ENCODE measurements around the gene DCUN1D5. TPM values are rescaled to one million over a fixed set of nuclear protein-coding genes. Genes with fewer than 3 reads are reported as not detected.

Gene DCUN1D5
- total RNA-seq, 4 donors from 2014 or later = 37.0 to 48.9 (median 42.6) TPM

DNA sequence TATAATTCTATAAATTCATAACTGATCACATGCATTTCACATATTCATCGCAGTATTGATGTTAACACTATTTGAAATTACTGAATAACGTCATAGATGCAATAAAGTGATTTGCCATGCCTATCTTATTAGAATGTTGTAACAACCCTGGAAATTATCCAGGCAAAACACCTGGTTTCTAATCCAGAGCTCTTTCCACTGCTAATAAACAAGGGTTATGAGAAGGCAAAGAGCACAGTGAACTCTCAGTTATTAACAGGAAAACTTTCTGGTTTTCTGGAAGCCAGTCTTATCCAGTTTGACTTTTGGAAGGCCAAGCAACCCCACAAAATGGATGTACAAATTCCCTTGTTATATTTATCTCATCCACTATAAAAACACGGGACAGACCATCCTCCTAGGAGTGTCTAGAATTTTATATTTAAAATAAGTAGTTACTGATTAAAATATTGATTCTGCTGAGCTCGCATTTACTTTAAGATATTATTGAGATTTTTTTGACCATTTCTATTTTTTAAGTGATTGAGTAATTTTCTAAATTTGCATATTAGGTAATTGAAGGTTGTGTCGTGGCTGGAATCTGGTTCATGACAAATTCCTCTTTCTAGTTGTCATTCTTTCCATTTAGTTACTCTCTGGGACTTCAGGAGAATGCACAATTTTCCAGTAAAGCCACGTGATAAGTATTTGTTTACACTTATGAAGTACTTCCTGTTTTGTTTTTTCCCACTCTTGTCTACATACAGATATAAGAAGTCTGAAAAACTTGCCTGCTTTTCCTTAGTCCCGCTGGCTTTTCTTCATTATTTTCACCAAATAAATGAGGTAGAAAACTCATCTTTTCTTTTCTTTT lies 47.9 kb downstream of the DCUN1D5 start:
- intact Hi-C loops (cut with DNase I) = no loop called here
- WGBS = 82% methylated on average over 7 of the region's 7 CpGs

DNA sequence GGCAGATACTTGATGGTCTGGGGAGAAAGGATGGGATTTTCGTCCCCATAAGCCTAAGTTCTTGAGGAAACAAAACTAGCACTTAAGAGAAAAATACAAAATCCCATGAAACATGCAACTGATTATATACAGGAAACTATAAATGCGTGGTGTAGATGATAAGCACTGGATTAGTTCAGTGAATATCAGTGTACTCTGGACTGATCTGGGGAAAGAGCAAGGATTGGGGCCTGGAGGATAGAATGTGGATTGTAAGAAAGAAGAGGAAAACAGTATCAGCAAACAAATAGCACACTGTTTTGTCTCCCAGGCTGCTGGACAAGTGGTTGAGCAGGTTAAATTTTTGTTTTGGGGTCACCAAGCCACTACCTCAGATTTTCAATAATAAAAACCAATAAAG lies 49.8 kb downstream of the DCUN1D5 start:
- Histone ChIP-seq H3K4me3 (no peak overlapping the region), H3K4me1 (no peaks in the 10 kb centered on the region), H3K36me3 (no peaks in the 10 kb centered on the region), H3K9me3 (no peaks in the 10 kb centered on the region), H3K27me3 (no peaks in the 10 kb centered on the region), H3K27ac (replicated peaks in 1 of 4) (no peak overlapping the region)
- TF ChIP-seq POLR2A (IDR thresholded peaks at IDR 0.05; ENCODE audit: low read depth) = no peak
- TF ChIP-seq, protein P1, sequence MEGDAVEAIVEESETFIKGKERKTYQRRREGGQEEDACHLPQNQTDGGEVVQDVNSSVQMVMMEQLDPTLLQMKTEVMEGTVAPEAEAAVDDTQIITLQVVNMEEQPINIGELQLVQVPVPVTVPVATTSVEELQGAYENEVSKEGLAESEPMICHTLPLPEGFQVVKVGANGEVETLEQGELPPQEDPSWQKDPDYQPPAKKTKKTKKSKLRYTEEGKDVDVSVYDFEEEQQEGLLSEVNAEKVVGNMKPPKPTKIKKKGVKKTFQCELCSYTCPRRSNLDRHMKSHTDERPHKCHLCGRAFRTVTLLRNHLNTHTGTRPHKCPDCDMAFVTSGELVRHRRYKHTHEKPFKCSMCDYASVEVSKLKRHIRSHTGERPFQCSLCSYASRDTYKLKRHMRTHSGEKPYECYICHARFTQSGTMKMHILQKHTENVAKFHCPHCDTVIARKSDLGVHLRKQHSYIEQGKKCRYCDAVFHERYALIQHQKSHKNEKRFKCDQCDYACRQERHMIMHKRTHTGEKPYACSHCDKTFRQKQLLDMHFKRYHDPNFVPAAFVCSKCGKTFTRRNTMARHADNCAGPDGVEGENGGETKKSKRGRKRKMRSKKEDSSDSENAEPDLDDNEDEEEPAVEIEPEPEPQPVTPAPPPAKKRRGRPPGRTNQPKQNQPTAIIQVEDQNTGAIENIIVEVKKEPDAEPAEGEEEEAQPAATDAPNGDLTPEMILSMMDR (IDR thresholded peaks at IDR 0.05) = no peak
- no peak for TF ChIP-seq EP300 (IDR thresholded peaks at IDR 0.05)
- TF ChIP-seq POLR2AphosphoS5 (IDR thresholded peaks at IDR 0.05) = no peak
- intact Hi-C loops (cut with DNase I) = no loop called here
- no peak for DNase-seq (ENCODE audit: extremely low spot score)
- WGBS = 77% methylated on average over 2 of the region's 2 CpGs

More for the DNA sequence above, 47.9 kb downstream of the DCUN1D5 start:
- TF ChIP-seq POLR2AphosphoS5 (IDR thresholded peaks at IDR 0.05) (no peak), EP300 (IDR thresholded peaks at IDR 0.05) (no peak), POLR2A (IDR thresholded peaks at IDR 0.05; ENCODE audit: low read depth) (no peak)
- TF ChIP-seq, protein P1 (IDR thresholded peaks at IDR 0.05) = no peak
- no peaks in the 10 kb centered on the region for H3K27me3 ChIP-seq
- no peaks in the 10 kb centered on the region for H3K4me1 ChIP-seq
- H3K4me3 ChIP-seq = no peak overlapping the region
- no peak overlapping the region for H3K27ac ChIP-seq (replicated peaks in 1 of 4)
- H3K36me3 ChIP-seq = no peaks in the 10 kb centered on the region
- DNase-seq (ENCODE audit: extremely low spot score) = no peak
- no peaks in the 10 kb centered on the region for H3K9me3 ChIP-seq

DNA sequence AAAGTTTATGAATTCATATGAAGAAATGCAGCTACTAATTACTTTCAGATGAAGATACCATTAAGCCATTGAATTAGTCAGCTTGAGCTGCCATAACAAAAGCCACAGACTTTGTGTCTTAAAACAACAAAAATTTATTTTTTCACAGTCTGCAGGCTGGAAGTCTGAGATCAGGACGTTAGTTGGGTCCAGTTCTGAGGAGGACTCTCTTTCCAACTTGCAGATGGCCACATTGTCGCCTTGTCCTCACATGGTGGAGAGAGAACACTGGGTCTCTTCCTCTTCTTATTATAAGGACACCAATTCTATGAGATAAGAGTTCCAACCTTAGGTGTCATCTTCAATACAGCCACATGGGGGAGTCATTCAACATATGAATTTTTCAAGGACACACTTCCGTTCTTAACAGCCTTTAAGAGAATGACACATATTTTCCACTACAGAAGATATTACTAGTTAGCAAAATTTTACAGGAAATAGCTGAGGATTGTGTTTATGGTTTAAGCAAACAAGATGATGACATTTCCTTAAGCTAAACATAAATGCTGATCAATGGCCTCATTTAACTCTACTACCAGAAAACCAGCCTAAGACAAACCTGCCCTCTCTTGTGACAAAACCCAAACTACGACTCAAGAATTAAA lies 56.0 kb downstream of the DCUN1D5 start:
- 38% methylated on average over 4 of the region's 4 CpGs for WGBS
- TF ChIP-seq POLR2A (IDR thresholded peaks at IDR 0.05; ENCODE audit: low read depth) (no peak), POLR2AphosphoS5 (IDR thresholded peaks at IDR 0.05) (no peak), EP300 (IDR thresholded peaks at IDR 0.05) (no peak)
- TF ChIP-seq, protein P1 (IDR thresholded peaks at IDR 0.05) = peak in 2 of 3 experiments; percentile 41 to 54
- Histone ChIP-seq H3K9me3 (no peaks in the 10 kb centered on the region), H3K4me1 (peaks cover 0 to 8% (median 0%) of the 10 kb centered on the region in 4 donors), H3K27me3 (no peaks in the 10 kb centered on the region), H3K4me3 (no peak overlapping the region), H3K27ac (replicated peaks in 1 of 4) (no peak overlapping the region), H3K36me3 (no peaks in the 10 kb centered on the region)
- intact Hi-C loops (cut with DNase I) = no loop called here
- DNase-seq (ENCODE audit: extremely low spot score) = no peak

DNA sequence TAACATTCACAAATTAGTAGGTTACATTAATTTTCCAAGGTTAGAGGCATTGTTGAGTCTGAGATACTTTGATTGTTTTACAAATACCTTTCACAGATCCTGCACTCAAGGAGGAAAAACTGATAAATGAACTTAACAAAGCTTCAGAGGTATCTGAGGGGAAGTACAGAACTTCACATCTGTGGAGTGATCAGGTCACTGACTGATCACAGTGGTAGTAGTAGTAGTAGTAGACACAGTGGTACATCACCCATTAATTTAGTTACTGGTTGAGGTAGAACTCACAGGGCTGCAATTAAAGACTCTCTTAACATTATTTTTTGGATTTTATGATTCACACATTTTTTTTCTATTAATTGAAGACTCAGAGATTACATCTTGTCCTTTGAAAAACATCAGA lies 56.7 kb downstream of the DCUN1D5 start:
- no peak for DNase-seq (ENCODE audit: extremely low spot score)
- no peak overlapping the region for H3K4me3 ChIP-seq
- intact Hi-C loops (cut with DNase I) = no loop called here
- H3K27ac ChIP-seq (replicated peaks in 1 of 4) = no peak overlapping the region
- no peaks in the 10 kb centered on the region for H3K9me3 ChIP-seq
- no peaks in the 10 kb centered on the region for H3K36me3 ChIP-seq
- no peaks in the 10 kb centered on the region for H3K27me3 ChIP-seq
- H3K4me1 ChIP-seq = peaks cover 0 to 8% (median 0%) of the 10 kb centered on the region in 4 donors
- TF ChIP-seq POLR2AphosphoS5 (IDR thresholded peaks at IDR 0.05) (no peak), POLR2A (IDR thresholded peaks at IDR 0.05; ENCODE audit: low read depth) (no peak), EP300 (IDR thresholded peaks at IDR 0.05) (no peak)
- TF ChIP-seq, protein P1 (IDR thresholded peaks at IDR 0.05) = no peak

Data from esophagus muscularis mucosa (tissue), 4 donors.